Measurements from ENCODE around the gene LAMA2. TPM values are rescaled to one million over a fixed set of nuclear protein-coding genes. Genes with fewer than 3 reads are reported as not detected.

The LAMA2 gene
- polyA plus RNA-seq, 3 donors: not detected

- Histone ChIP-seq H3K36me3 (replicated peaks in 1 of 2; ENCODE audit: control insufficient read depth in 1 of 2, insufficient read depth in 2 of 2, low read length in 2 of 2) (no peaks in the 10 kb centered on the region), H3K27ac (ENCODE audit: low read depth in 1 of 2, low read length in 2 of 2) (no peak overlapping the region), H3K4me1 (ENCODE audit: control insufficient read depth in 1 of 2, insufficient read depth in 2 of 2, low read length in 2 of 2) (no peaks in the 10 kb centered on the region), H2AFZ (ENCODE audit: insufficient read depth, low read depth, low read length, poor library complexity, severe bottlenecking) (no peak overlapping the region), H3K4me3 (replicated peaks in 1 of 3; ENCODE audit: low read depth in 2 of 3, low read length in 3 of 3) (no peak overlapping the region), H3K9ac (ENCODE audit: insufficient read depth, low read length, poor library complexity, severe bottlenecking) (no peak overlapping the region), H4K20me1 (ENCODE audit: insufficient read depth, low read length) (no peaks in the 10 kb centered on the region), H3K27me3 (ENCODE audit: control insufficient read depth in 2 of 2, insufficient read depth in 2 of 2, low read length in 2 of 2) (no peaks in the 10 kb centered on the region), H3K9me3 (replicated peaks in 1 of 2; ENCODE audit: control insufficient read depth in 1 of 2, insufficient read depth in 1 of 2, low read length in 2 of 2) (no peaks in the 10 kb centered on the region), H3K79me2 (ENCODE audit: insufficient read depth, low read length) (no peaks in the 10 kb centered on the region), H3K4me2 (replicated peaks; ENCODE audit: extremely low read depth, low read length, poor library complexity, severe bottlenecking) (no peak overlapping the region)
- no peaks in the 10 kb centered on the region for H3K36me3 Mint-ChIP-seq
- H3K27ac Mint-ChIP-seq: no peak overlapping the region
- TF ChIP-seq CTCF (IDR thresholded peaks at IDR 0.05): no peak
- DNase-seq: no peak
- H3K27me3 Mint-ChIP-seq (ENCODE audit: low read depth in 3 of 3): peaks cover 0 to 2% (median 2%) of the 10 kb centered on the region in 3 donors
- WGBS (ENCODE audit: insufficient coverage): 90% methylated on average over 3 of the region's 4 CpGs
- intact Hi-C loops (cut with micrococcal nuclease): no loop called here
- H3K4me3 Mint-ChIP-seq: no peak overlapping the region
- H3K4me1 Mint-ChIP-seq: no peaks in the 10 kb centered on the region
- peaks cover 0 to 4% (median 0%) of the 10 kb centered on the region in 7 donors for H3K9me3 Mint-ChIP-seq
Observed at GRCh38 chr6:129102741-129103140, 219.8 kb downstream of the LAMA2 start.

- no peak overlapping the region for H3K4me3 Mint-ChIP-seq
- peaks cover 0 to 2% (median 2%) of the 10 kb centered on the region in 3 donors for H3K27me3 Mint-ChIP-seq (ENCODE audit: low read depth in 3 of 3)
- H3K27ac Mint-ChIP-seq: no peak overlapping the region
- intact Hi-C loops (cut with micrococcal nuclease): no loop called here
- no peak for TF ChIP-seq CTCF (IDR thresholded peaks at IDR 0.05)
- H3K9ac ChIP-seq (ENCODE audit: insufficient read depth, low read length, poor library complexity, severe bottlenecking): no peak overlapping the region
- no peaks in the 10 kb centered on the region for H3K36me3 ChIP-seq (replicated peaks in 1 of 2; ENCODE audit: control insufficient read depth in 1 of 2, insufficient read depth in 2 of 2, low read length in 2 of 2)
- DNase-seq: no peak
- no peak overlapping the region for H2AFZ ChIP-seq (ENCODE audit: insufficient read depth, low read depth, low read length, poor library complexity, severe bottlenecking)
- no peaks in the 10 kb centered on the region for H3K36me3 Mint-ChIP-seq
- peaks cover 0 to 5% (median 0%) of the 10 kb centered on the region in 7 donors for H3K9me3 Mint-ChIP-seq
- 40% methylated on average over 1 of the region's 1 CpG for WGBS (ENCODE audit: insufficient coverage)
- no peaks in the 10 kb centered on the region for H4K20me1 ChIP-seq (ENCODE audit: insufficient read depth, low read length)
- H3K27me3 ChIP-seq (ENCODE audit: control insufficient read depth in 2 of 2, insufficient read depth in 2 of 2, low read length in 2 of 2): no peaks in the 10 kb centered on the region
- no peaks in the 10 kb centered on the region for H3K9me3 ChIP-seq (replicated peaks in 1 of 2; ENCODE audit: control insufficient read depth in 1 of 2, insufficient read depth in 1 of 2, low read length in 2 of 2)
- H3K4me1 ChIP-seq (ENCODE audit: control insufficient read depth in 1 of 2, insufficient read depth in 2 of 2, low read length in 2 of 2): no peaks in the 10 kb centered on the region
- no peak overlapping the region for H3K4me3 ChIP-seq (replicated peaks in 1 of 3; ENCODE audit: low read depth in 2 of 3, low read length in 3 of 3)
- no peak overlapping the region for H3K4me2 ChIP-seq (replicated peaks; ENCODE audit: extremely low read depth, low read length, poor library complexity, severe bottlenecking)
- no peaks in the 10 kb centered on the region for H3K4me1 Mint-ChIP-seq
- no peak overlapping the region for H3K27ac ChIP-seq (ENCODE audit: low read depth in 1 of 2, low read length in 2 of 2)
- H3K79me2 ChIP-seq (ENCODE audit: insufficient read depth, low read length): no peaks in the 10 kb centered on the region
Observed at GRCh38 chr6:129104131-129104530, 221.2 kb downstream of the LAMA2 start.
